ENCODE results near the gene ABHD12B.
"Not testable (repeated sequence)": the region's sequence is repeated elsewhere in the genome, so short reads cannot be mapped to it uniquely, and the experiment has no call there.

The ABHD12B gene

GRCh38 chr14:50897658-50898175 lies 25.9 kb downstream of the ABHD12B start:
- no peak for DNase-seq

- no peak for DNase-seq
These were observed 29.5 kb downstream of the ABHD12B start for GRCh38 chr14:50901361-50901760.

GRCh38 chr14:50904719-50905118 lies 32.9 kb downstream of the ABHD12B start:
- DNase-seq, result no peak

- peak in 1 of 2 donors; percentile 21 for DNase-seq
These were observed 34.6 kb downstream of the ABHD12B start for GRCh38 chr14:50906326-50907065.

- no peak for DNase-seq
These were observed 38.9 kb downstream of the ABHD12B start for GRCh38 chr14:50910495-50911420.

GRCh38 chr14:50917449-50917848 lies 45.6 kb downstream of the ABHD12B start:
- no peak for DNase-seq

GRCh38 chr14:50919524-50919923 lies 47.7 kb downstream of the ABHD12B start:
- not testable (repeated sequence) for DNase-seq

GRCh38 chr14:50920482-50921230 lies 48.8 kb downstream of the ABHD12B start:
- DNase-seq, result no peak

GRCh38 chr14:50922803-50923202 lies 51.0 kb downstream of the ABHD12B start:
- DNase-seq, result no peak

GRCh38 chr14:50924236-50924635 lies 52.4 kb downstream of the ABHD12B start:
- DNase-seq, result no peak

DNA sequence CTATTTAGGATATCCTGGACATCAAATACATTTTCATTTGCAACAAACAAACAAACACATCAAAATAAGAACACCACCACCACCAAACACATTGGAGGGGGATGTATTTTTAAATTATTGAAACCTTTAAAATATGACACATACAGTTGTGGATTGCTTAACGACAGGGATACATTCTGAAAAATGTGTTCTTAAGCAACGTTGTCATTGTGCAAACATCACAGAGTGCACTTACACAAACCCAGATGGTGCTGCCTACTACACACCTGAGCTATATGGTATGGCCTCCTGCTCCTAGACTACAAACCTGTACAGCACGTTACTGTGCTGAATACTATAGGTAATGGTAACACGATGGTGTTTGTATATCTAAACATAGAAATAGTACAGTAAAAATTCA lies 53.0 kb downstream of the ABHD12B start:
- DNase-seq, result no peak

- DNase-seq, result no peak
These were observed 55.1 kb downstream of the ABHD12B start for GRCh38 chr14:50926851-50927386.

- no peak for DNase-seq
These were observed 56.3 kb downstream of the ABHD12B start for GRCh38 chr14:50928002-50928635.

GRCh38 chr14:50929506-50929905 lies 57.7 kb downstream of the ABHD12B start:
- no peak for DNase-seq

- no peak for DNase-seq
These were observed 59.7 kb downstream of the ABHD12B start for GRCh38 chr14:50931559-50931958.

DNA sequence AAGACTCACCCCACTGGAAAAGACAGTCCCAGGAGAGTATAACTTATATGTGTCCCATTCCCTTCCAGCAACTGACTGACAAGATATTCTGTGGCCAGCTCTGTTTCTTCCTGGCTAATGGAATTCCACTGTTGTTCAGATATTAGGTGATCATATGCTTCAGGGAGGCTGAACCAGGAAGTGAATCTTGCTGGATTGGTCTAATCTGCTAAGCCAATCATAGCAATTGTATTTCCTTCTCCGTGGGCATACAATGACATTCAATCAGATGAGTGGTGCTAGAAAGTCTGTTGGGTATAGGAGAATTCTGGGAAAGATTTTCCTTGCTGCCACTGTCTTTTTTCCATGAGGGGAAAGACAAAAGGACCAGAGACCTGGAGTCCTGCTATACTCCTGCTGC lies 60.3 kb downstream of the ABHD12B start:
- no peak for DNase-seq

GRCh38 chr14:50932592-50933495 lies 61.0 kb downstream of the ABHD12B start:
- DNase-seq, result no peak

- DNase-seq, result no peak
These were observed 63.5 kb downstream of the ABHD12B start for GRCh38 chr14:50935126-50936015.

DNA sequence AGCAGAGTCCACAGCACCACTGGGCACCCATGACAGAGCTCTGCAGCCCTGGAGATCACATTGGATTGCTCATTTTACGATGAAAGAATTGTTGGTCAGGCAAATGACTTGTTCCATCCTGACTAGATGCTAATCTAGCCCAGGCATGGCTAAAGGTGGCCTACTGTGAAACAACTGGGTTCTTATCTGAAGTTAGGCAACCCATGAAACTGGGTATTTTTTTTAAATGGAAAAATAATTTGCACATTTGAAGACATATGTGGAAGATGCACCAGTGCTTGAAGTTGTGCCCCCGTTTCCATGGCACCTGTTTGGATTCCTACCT lies 64.1 kb downstream of the ABHD12B start:
- DNase-seq, result no peak

DNA sequence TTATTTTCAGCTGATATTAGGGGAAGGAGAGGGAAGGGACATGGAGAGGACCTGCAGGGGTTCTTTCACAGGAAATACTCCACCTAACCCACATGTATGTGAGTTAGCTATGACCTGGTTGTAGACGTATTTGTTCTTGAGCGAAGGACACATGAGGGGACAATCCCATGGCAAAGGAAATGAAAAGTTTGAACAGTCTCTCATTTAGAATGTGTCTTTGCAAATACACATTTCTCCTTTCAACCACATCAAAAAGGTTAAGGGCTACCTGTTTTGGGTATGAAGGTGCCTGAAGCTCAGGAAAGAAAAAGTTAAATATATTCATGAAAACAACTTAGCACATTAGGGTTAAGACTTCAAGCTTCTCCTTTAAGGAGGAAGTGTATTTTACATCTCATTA lies 65.0 kb downstream of the ABHD12B start:
- no peak for DNase-seq
